ENCODE measurements around the gene TMED1. TPM values are rescaled to one million over a fixed set of nuclear protein-coding genes. Genes with fewer than 3 reads are reported as not detected.
A peak's percentile ranks its signal among the peaks of the same experiment; 100 is the strongest.

The TMED1 gene
- total and polyA plus RNA-seq, 2 experiments from 2014 or later = 65.0 to 95.4 TPM

DNA sequence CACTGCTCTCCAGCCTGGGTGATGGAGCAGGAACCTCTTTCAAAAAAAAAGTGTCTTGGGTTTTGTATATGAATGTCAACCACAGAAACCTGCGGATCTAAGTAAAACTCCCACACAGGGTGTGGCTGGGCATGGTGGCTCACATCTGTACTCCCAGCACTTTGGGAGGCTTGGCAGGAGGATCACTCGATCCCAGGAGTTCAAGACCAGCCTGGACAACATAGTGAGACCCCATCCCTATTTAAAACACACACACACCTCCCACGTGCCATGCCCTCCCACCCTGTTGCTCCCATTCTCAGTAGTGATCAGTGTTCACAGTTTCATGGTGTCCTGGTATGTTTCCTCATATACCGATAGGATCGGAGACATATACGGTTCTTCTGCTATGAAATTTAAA lies 9.2 kb downstream of the TMED1 start:
- no peaks in the 10 kb centered on the region for H4K20me1 ChIP-seq (ENCODE audit: insufficient read depth, poor library complexity, severe bottlenecking)
- TF ChIP-seq CTCF (IDR thresholded peaks at IDR 0.05; ENCODE audit: poor library complexity) (no peak), EZH2 (IDR thresholded peaks at IDR 0.05; ENCODE audit: borderline replicate concordance) (no peak), EZH2phosphoT487 (IDR thresholded peaks at IDR 0.05; ENCODE audit: low read depth, severe bottlenecking, unreplicated experiment) (no peak)
- no peaks in the 10 kb centered on the region for H3K79me2 ChIP-seq
- H3K27ac ChIP-seq = no peak overlapping the region
- H3K9me2 ChIP-seq (replicated peaks; ENCODE audit: insufficient read depth) = no peaks in the 10 kb centered on the region
- 95% methylated on average over 6 of the region's 6 CpGs for WGBS (ENCODE audit: low lambda C conversion rate, missing lambda C conversion rate)
- no peak overlapping the region for H3K4me3 ChIP-seq
- H2AFZ ChIP-seq = no peak overlapping the region
- no peak overlapping the region for H3K4me2 ChIP-seq
- no peaks in the 10 kb centered on the region for H3K9me3 ChIP-seq (ENCODE audit: low read depth)
- no peak for DNase-seq (ENCODE audit: low spot score)
- H3K4me1 ChIP-seq (ENCODE audit: insufficient read depth) = no peaks in the 10 kb centered on the region
- no peaks in the 10 kb centered on the region for H3K27me3 ChIP-seq
- H3K36me3 ChIP-seq (replicated peaks; ENCODE audit: insufficient read depth, low read depth) = no peaks in the 10 kb centered on the region

DNA sequence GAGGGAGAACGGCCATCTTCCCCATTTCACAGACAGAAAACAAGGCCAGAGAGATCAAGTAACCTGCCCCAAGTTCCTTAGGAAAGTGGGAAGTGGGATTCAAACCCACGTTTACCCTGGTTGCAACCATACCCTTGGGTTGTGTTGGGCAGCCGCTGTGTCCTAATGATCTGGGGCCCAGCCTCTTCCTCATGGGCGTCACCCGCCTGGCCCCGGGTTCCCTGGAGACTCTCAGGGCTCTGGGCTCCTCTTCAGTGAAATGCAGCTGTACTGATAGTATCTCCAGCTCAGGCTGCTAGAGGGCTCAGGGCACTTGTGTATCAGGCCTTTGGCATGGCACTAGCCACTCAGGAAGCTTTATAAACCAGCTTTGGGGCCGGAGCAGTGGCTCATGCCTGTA lies 9.8 kb downstream of the TMED1 start:
- no peak for DNase-seq (ENCODE audit: low spot score)
- Histone ChIP-seq H2AFZ (no peak overlapping the region), H3K9me2 (replicated peaks; ENCODE audit: insufficient read depth) (no peaks in the 10 kb centered on the region), H3K4me3 (no peak overlapping the region), H3K79me2 (no peaks in the 10 kb centered on the region), H3K9me3 (ENCODE audit: low read depth) (no peaks in the 10 kb centered on the region), H3K4me1 (ENCODE audit: insufficient read depth) (no peaks in the 10 kb centered on the region), H3K27ac (no peak overlapping the region), H3K4me2 (no peak overlapping the region), H3K36me3 (replicated peaks; ENCODE audit: insufficient read depth, low read depth) (no peaks in the 10 kb centered on the region), H3K27me3 (no peaks in the 10 kb centered on the region), H4K20me1 (ENCODE audit: insufficient read depth, poor library complexity, severe bottlenecking) (no peaks in the 10 kb centered on the region)
- TF ChIP-seq EZH2 (IDR thresholded peaks at IDR 0.05; ENCODE audit: borderline replicate concordance) (no peak), CTCF (IDR thresholded peaks at IDR 0.05; ENCODE audit: poor library complexity) (no peak), EZH2phosphoT487 (IDR thresholded peaks at IDR 0.05; ENCODE audit: low read depth, severe bottlenecking, unreplicated experiment) (no peak)
- 98% methylated on average over 7 of the region's 7 CpGs for WGBS (ENCODE audit: low lambda C conversion rate, missing lambda C conversion rate)

GRCh38 chr19:10823690-10824089 lies 12.3 kb downstream of the TMED1 start:
- Histone ChIP-seq H3K27ac (no peak overlapping the region), H3K9me2 (replicated peaks; ENCODE audit: insufficient read depth) (no peaks in the 10 kb centered on the region), H4K20me1 (ENCODE audit: insufficient read depth, poor library complexity, severe bottlenecking) (no peaks in the 10 kb centered on the region), H3K27me3 (no peaks in the 10 kb centered on the region), H3K4me2 (no peak overlapping the region), H3K9me3 (ENCODE audit: low read depth) (no peaks in the 10 kb centered on the region), H3K4me3 (no peak overlapping the region), H2AFZ (no peak overlapping the region), H3K4me1 (ENCODE audit: insufficient read depth) (no peaks in the 10 kb centered on the region), H3K36me3 (replicated peaks; ENCODE audit: insufficient read depth, low read depth) (no peaks in the 10 kb centered on the region), H3K79me2 (no peaks in the 10 kb centered on the region)
- TF ChIP-seq EZH2 (IDR thresholded peaks at IDR 0.05; ENCODE audit: borderline replicate concordance) (no peak), CTCF (IDR thresholded peaks at IDR 0.05; ENCODE audit: poor library complexity) (no peak), EZH2phosphoT487 (IDR thresholded peaks at IDR 0.05; ENCODE audit: low read depth, severe bottlenecking, unreplicated experiment) (no peak)
- DNase-seq (ENCODE audit: low spot score) = no peak
- WGBS (ENCODE audit: low lambda C conversion rate, missing lambda C conversion rate) = 97% methylated on average over 12 of the region's 12 CpGs

- Histone ChIP-seq H3K9me2 (replicated peaks; ENCODE audit: insufficient read depth) (no peaks in the 10 kb centered on the region), H3K4me3 (no peak overlapping the region), H3K4me2 (no peak overlapping the region), H3K79me2 (peaks cover 18% of the 10 kb centered on the region), H3K27ac (no peak overlapping the region), H2AFZ (no peak overlapping the region), H3K4me1 (ENCODE audit: insufficient read depth) (peaks cover 5% of the 10 kb centered on the region), H3K27me3 (no peaks in the 10 kb centered on the region), H4K20me1 (ENCODE audit: insufficient read depth, poor library complexity, severe bottlenecking) (no peaks in the 10 kb centered on the region), H3K9me3 (ENCODE audit: low read depth) (no peaks in the 10 kb centered on the region), H3K36me3 (replicated peaks; ENCODE audit: insufficient read depth, low read depth) (no peaks in the 10 kb centered on the region)
- DNase-seq (ENCODE audit: low spot score) = peak; percentile 8
- TF ChIP-seq EZH2 (IDR thresholded peaks at IDR 0.05; ENCODE audit: borderline replicate concordance) (no peak), EZH2phosphoT487 (IDR thresholded peaks at IDR 0.05; ENCODE audit: low read depth, severe bottlenecking, unreplicated experiment) (no peak), CTCF (IDR thresholded peaks at IDR 0.05; ENCODE audit: poor library complexity) (peak; percentile 3)
- 96% methylated on average over 7 of the region's 7 CpGs for WGBS (ENCODE audit: low lambda C conversion rate, missing lambda C conversion rate)
These were observed 15.8 kb downstream of the TMED1 start for GRCh38 chr19:10820173-10820572.
